HL-60 (cell line): ENCODE measurements around the gene LXN.

ENCODE experiments used
- DNase-seq, 2 experiments: peaks; one replicate each; pipeline ENCODE4 v3.0.0-alpha.2; 2010 to 2020; ENCODE audit warnings: low read depth in 1 of 2, low spot score in 1 of 2
- H3K27ac ChIP-seq: fragments of 250-450 bp; sonication (Bioruptor Pico); replicated peaks from 2 replicates; pipeline ENCODE4 v1.5.1; 2020; ENCODE audit warnings: mild to moderate bottlenecking, moderate library complexity
- H3K27me3 ChIP-seq: fragments of 250-450 bp; sonication (Bioruptor Pico); 2 replicates; pipeline ENCODE4 v1.5.1; 2021; ENCODE audit warnings: mild to moderate bottlenecking, moderate library complexity; ENCODE audit not compliant: insufficient read depth, poor library complexity, severe bottlenecking
- H3K4me3 ChIP-seq: replicated peaks from 2 replicates; pipeline ENCODE4 v1.5.1; 2011; ENCODE audit warnings: mild to moderate bottlenecking, control low read depth, low read length; ENCODE audit not compliant: insufficient read depth
- CTCF ChIP-seq: IDR thresholded peaks from one replicate; pipeline ENCODE4 v1.5.1; 2011; ENCODE audit warnings: low read length, control low read depth, inconsistent platforms; ENCODE audit not compliant: insufficient read depth
- GABPA ChIP-seq: IDR thresholded peaks from 2 replicates; pipeline ENCODE4 v1.6.1; 2012; ENCODE audit warnings: low read depth
- POLR2AphosphoS5 ChIP-seq: IDR thresholded peaks from 2 replicates; pipeline ENCODE4 v1.6.1; 2012; ENCODE audit warnings: low read depth
- REST ChIP-seq: IDR thresholded peaks from 2 replicates; pipeline ENCODE4 v1.6.1; 2012; ENCODE audit warnings: low read depth; ENCODE audit not compliant: insufficient replicate concordance
- SPI1 ChIP-seq: IDR thresholded peaks from 2 replicates; pipeline ENCODE4 v1.6.1; 2012; ENCODE audit warnings: low read depth, mild to moderate bottlenecking, borderline replicate concordance

The LXN gene

GRCh38 chr3:158710601-158711000, 38.2 kb upstream of the LXN start:
- no peak for TF ChIP-seq GABPA
- no peak for TF ChIP-seq REST
- no peak for TF ChIP-seq CTCF
- TF ChIP-seq POLR2AphosphoS5 = no peak
- no peak for TF ChIP-seq SPI1
- Histone ChIP-seq H3K27ac (no peak overlapping the region), H3K27me3 (no peaks in the 10 kb centered on the region), H3K4me3 (no peak overlapping the region)
- DNase-seq = no peak

GRCh38 chr3:158709666-158710083, 37.2 kb upstream of the LXN start:
- TF ChIP-seq POLR2AphosphoS5 (no peak), SPI1 (no peak), GABPA (no peak), REST (no peak), CTCF (no peak)
- DNase-seq = no peak
- H3K4me3 ChIP-seq = no peak overlapping the region
- H3K27me3 ChIP-seq = no peaks in the 10 kb centered on the region
- no peak overlapping the region for H3K27ac ChIP-seq

GRCh38 chr3:158703566-158703965, 31.1 kb upstream of the LXN start:
- no peak for DNase-seq
- Histone ChIP-seq H3K27ac (no peak overlapping the region), H3K4me3 (no peak overlapping the region), H3K27me3 (no peaks in the 10 kb centered on the region)
- TF ChIP-seq CTCF (no peak), REST (no peak), POLR2AphosphoS5 (no peak), GABPA (no peak), SPI1 (no peak)
